AG04450 (cell line): ENCODE results near the gene U2AF1L4. TPM values are rescaled to one million over a fixed set of nuclear protein-coding genes. Genes with fewer than 3 reads are reported as not detected.

ENCODE experiments used
- CTCF ChIA-PET: fragments of 300-600, 350-600 bp; formaldehyde crosslinking; extraction: SDS; loops from one replicate; lab custom pipeline; 2022; ENCODE audit warnings: antibody characterized with exemption, inconsistent platforms; lab: Charles Lee
- POLR2A ChIA-PET: fragments of 350-600 bp; formaldehyde crosslinking; extraction: SDS; loops from one replicate; lab custom pipeline; 2021; ENCODE audit warnings: antibody characterized with exemption, inconsistent platforms; lab: Yijun Ruan, JAX
- DNase-seq: peaks from one replicate; pipeline ENCODE4 v3.0.0-alpha.2; 2011; ENCODE audit warnings: low read depth, low spot score
- H3K27ac ChIP-seq: one replicate; pipeline ENCODE4 v1.5.1; 2012; ENCODE audit warnings: low read depth, low read length, control low read depth
- H3K27me3 ChIP-seq: one replicate; pipeline ENCODE4 v1.6.0; 2012; ENCODE audit warnings: low read length; ENCODE audit not compliant: control insufficient read depth, insufficient read depth
- H3K4me3 ChIP-seq: 2 replicates; pipeline ENCODE4 v1.5.1; 2011; ENCODE audit warnings: mild to moderate bottlenecking, low read depth, low read length, control low read depth
- H3K9me3 ChIP-seq: 2 replicates; pipeline ENCODE4 v1.5.1; 2012; ENCODE audit warnings: low read length; ENCODE audit not compliant: control insufficient read depth, insufficient read depth
- CTCF ChIP-seq: IDR thresholded peaks from 2 replicates; pipeline ENCODE4 v1.5.1; 2011; ENCODE audit warnings: low read depth, low read length, control low read depth, inconsistent platforms
- polyA plus RNA-seq: library from polyadenylated mRNA; depleted of rRNA; stranded (reverse); fragments of >200 nt; gene quantifications from 2 replicates; pipeline ENCODE4 v1.2.3, GENCODE V29; 2011

Gene U2AF1L4
- polyA plus RNA-seq, 1 experiment = 10.2 TPM

GRCh38 chr19:35733180-35734125 lies 11.8 kb downstream of the U2AF1L4 start:
- Histone ChIP-seq H3K27ac (no peak overlapping the region), H3K9me3 (no peaks in the 10 kb centered on the region; the same call in 1 of the 2 replicates), H3K4me3 (no peak overlapping the region), H3K27me3 (no peaks in the 10 kb centered on the region)
- CTCF ChIA-PET = no interaction called here
- POLR2A ChIA-PET = no interaction called here
- no peak for DNase-seq
- TF ChIP-seq CTCF = no peak

- no peak for DNase-seq
- ChIA-PET POLR2A (interaction anchor here (0.9 kb wide), 1 partner anchor 7 kb away, joined by 3 read pairs; no protein-coding TSS in a partner anchor), CTCF (no interaction called here)
- Histone ChIP-seq H3K9me3 (no peaks in the 10 kb centered on the region; the same call in 1 of the 2 replicates), H3K27ac (no peak overlapping the region), H3K4me3 (no peak overlapping the region), H3K27me3 (no peaks in the 10 kb centered on the region)
- TF ChIP-seq CTCF = no peak
Measured at GRCh38 chr19:35732540-35733179, 12.6 kb downstream of the U2AF1L4 start.

GRCh38 chr19:35731779-35732405 lies 13.3 kb downstream of the U2AF1L4 start:
- ChIA-PET CTCF (no interaction called here), POLR2A (interaction anchor here (0.9 kb wide), 2 partner anchors 8 to 9 kb away, joined by 3 to 7 read pairs; no protein-coding TSS in a partner anchor)
- Histone ChIP-seq H3K27me3 (no peaks in the 10 kb centered on the region), H3K9me3 (no peaks in the 10 kb centered on the region; the same call in 1 of the 2 replicates), H3K4me3 (no peak overlapping the region), H3K27ac (no peak overlapping the region)
- DNase-seq = no peak
- no peak for TF ChIP-seq CTCF

- no peak for DNase-seq
- CTCF ChIA-PET = no interaction called here
- Histone ChIP-seq H3K9me3 (no peaks in the 10 kb centered on the region; the same call in 1 of the 2 replicates), H3K4me3 (no peak overlapping the region), H3K27ac (no peak overlapping the region), H3K27me3 (no peaks in the 10 kb centered on the region)
- TF ChIP-seq CTCF = no peak
- POLR2A ChIA-PET = interaction anchor here (0.9 kb wide), 1 partner anchor 10 kb away, joined by 7 read pairs; no protein-coding TSS in a partner anchor
Measured at GRCh38 chr19:35731353-35731752, 13.9 kb downstream of the U2AF1L4 start.
